HFFc6 (cell line): ENCODE measurements around the gene LDLRAD1. TPM values are rescaled to one million over a fixed set of nuclear protein-coding genes. Genes with fewer than 3 reads are reported as not detected.

Source experiments
- DNase-seq: peaks from one replicate; pipeline ENCODE4 v3.0.0-alpha.2; 2018
- H3K27ac Mint-ChIP-seq: 2 replicates; pipeline ENCODE4 v1.8.0; 2020; ENCODE audit warnings: mild to moderate bottlenecking, mixed read lengths
- H3K27me3 Mint-ChIP-seq: 2 replicates; pipeline ENCODE4 v1.8.0; 2021; ENCODE audit warnings: mild to moderate bottlenecking, moderate library complexity, mixed read lengths; ENCODE audit not compliant: insufficient read depth
- H3K36me3 Mint-ChIP-seq: 2 replicates; pipeline ENCODE4 v1.8.0; 2021; ENCODE audit warnings: low read depth, mixed read lengths
- H3K4me1 Mint-ChIP-seq: 2 replicates; pipeline ENCODE4 v1.8.0; 2020; ENCODE audit warnings: low read depth, mixed read lengths
- H3K4me3 Mint-ChIP-seq: 2 replicates; pipeline ENCODE4 v1.8.0; 2020; ENCODE audit warnings: mild to moderate bottlenecking, moderate library complexity, mixed read lengths
- H3K9me3 Mint-ChIP-seq: 2 replicates; pipeline ENCODE4 v1.8.0; 2020; ENCODE audit warnings: mild to moderate bottlenecking, mixed read lengths
- CTCF ChIP-seq: fragments of 200-600 bp; sonication (generic); IDR thresholded peaks from 2 replicates; pipeline ENCODE4 v1.5.0; 2021; ENCODE audit warnings: antibody characterized with exemption, mild to moderate bottlenecking
- total RNA-seq, 6 experiments: library from RNA; stranded (reverse); fragmentation: NEBNext Ultra II Directional; extraction: Animal tissue kit (Norgen Biotek cat#: 25700); gene quantifications; 2 replicates in 1 of 6; 3 replicates in 5 of 6; pipeline ENCODE4 v1.2.3, GENCODE V29; 2021

Gene LDLRAD1
- total RNA-seq, 6 experiments from 2014 or later, result not detected

DNA sequence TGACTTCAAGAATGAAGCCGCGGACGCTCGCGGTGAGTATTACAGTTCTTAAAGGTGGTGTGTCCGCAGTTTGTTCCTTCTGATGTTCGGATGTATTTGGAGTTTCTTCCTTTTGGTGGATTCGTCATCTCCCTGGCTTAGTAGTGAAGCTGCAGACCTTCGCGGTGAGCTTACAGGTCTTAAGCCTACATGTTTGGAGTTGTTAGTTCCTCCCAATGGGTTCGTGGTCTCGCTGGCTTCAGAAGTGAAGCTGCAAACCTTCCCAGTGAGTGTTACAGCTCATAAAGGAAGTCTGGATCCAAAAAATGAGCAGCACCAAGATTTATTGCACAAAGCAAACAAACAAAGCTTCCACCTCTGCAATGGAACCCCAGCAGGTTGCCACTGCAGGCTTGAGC is 14.7 kb downstream of the LDLRAD1 start:
- H3K4me1 Mint-ChIP-seq, result no peaks in the 10 kb centered on the region
- no peaks in the 10 kb centered on the region for H3K36me3 Mint-ChIP-seq
- no peak overlapping the region for H3K27ac Mint-ChIP-seq
- no peak for DNase-seq
- no peak overlapping the region for H3K4me3 Mint-ChIP-seq
- TF ChIP-seq CTCF, result no peak
- H3K9me3 Mint-ChIP-seq, result peaks cover 6% of the 10 kb centered on the region
- peaks cover 24% of the 10 kb centered on the region for H3K27me3 Mint-ChIP-seq

- Mint-ChIP-seq H3K36me3 (no peaks in the 10 kb centered on the region), H3K4me3 (no peak overlapping the region), H3K27me3 (peaks cover 21% of the 10 kb centered on the region), H3K9me3 (peaks cover 6% of the 10 kb centered on the region), H3K27ac (no peak overlapping the region), H3K4me1 (no peaks in the 10 kb centered on the region)
- no peak for TF ChIP-seq CTCF
- no peak for DNase-seq
Observed at GRCh38 chr1:54002544-54003248, 15.3 kb downstream of the LDLRAD1 start.

DNA sequence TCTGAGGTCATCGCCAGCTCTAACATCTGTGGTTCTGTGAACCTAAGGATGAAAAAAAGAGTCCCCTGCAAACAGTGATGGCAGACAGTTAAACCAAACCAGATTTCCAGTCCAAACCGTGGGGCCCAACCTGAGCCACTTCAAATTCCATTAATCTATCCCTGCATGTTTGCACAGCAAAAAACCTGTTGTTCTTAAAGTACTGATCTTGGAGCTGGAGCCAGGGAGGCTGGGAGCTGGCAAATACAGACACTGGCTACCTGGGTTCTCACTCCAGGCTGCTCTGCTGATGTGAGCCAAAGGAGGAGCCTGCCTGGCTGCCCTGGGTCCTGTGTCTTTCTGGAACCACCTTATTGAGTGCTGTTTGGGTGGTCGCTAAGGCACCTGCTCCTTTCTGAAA is 16.4 kb downstream of the LDLRAD1 start:
- no peak overlapping the region for H3K27ac Mint-ChIP-seq

GRCh38 chr1:53999920-54000319 is 18.1 kb downstream of the LDLRAD1 start:
- H3K36me3 Mint-ChIP-seq, result no peaks in the 10 kb centered on the region
- DNase-seq, result no peak
- peaks cover 6% of the 10 kb centered on the region for H3K9me3 Mint-ChIP-seq
- no peaks in the 10 kb centered on the region for H3K4me1 Mint-ChIP-seq
- peaks cover 15% of the 10 kb centered on the region for H3K27me3 Mint-ChIP-seq
- no peak for TF ChIP-seq CTCF
- no peak overlapping the region for H3K4me3 Mint-ChIP-seq
- no peak overlapping the region for H3K27ac Mint-ChIP-seq

More for the DNA sequence above, 16.4 kb downstream of the LDLRAD1 start:
- H3K9me3 Mint-ChIP-seq, result peaks cover 6% of the 10 kb centered on the region
- no peak overlapping the region for H3K4me3 Mint-ChIP-seq
- no peaks in the 10 kb centered on the region for H3K4me1 Mint-ChIP-seq
- no peaks in the 10 kb centered on the region for H3K36me3 Mint-ChIP-seq
- H3K27me3 Mint-ChIP-seq, result peaks cover 17% of the 10 kb centered on the region
- no peak for TF ChIP-seq CTCF
- no peak for DNase-seq

DNA sequence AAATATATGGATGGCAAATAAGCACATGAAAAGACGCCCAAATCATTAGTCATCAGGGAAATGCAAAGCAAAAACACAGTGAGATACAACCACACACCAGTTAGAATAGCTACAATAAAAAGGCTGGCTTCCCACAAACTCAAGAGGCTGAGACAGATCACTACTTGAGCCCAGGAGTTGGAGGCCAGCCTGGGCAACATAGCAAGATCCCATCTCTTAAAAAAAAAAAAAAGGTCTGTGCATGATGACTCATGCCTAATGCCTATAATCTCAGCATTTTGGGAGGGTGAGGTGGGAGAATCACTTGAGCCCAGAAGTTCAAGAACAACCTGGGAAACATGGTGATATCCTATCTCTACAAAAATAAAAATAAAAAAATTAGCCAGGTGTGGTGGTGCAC is 19.8 kb downstream of the LDLRAD1 start:
- TF ChIP-seq CTCF, result no peak
- Mint-ChIP-seq H3K27me3 (peaks cover 11% of the 10 kb centered on the region), H3K9me3 (peaks cover under 1% of the 10 kb centered on the region; the same call in 1 of the 2 replicates), H3K4me1 (no peaks in the 10 kb centered on the region), H3K4me3 (no peak overlapping the region), H3K27ac (no peak overlapping the region), H3K36me3 (no peaks in the 10 kb centered on the region)
- DNase-seq, result no peak
